HG03460 (cell line): ENCODE data around the gene OR1F1.
"Not testable (repeated sequence)": the region's sequence is repeated elsewhere in the genome, so short reads cannot be mapped to it uniquely, and the experiment has no call there.

Experiments
- ATAC-seq: cut with Tn5 transposase; IDR thresholded peaks from one replicate; pipeline ENCODE4 v1.9.1; 2021; ENCODE audit not compliant: unreplicated experiment

OR1F1 gene

GRCh38 chr16:3197694-3198333, 9.8 kb downstream of the OR1F1 start:
- not testable (repeated sequence) for ATAC-seq

GRCh38 chr16:3198334-3199072, 10.5 kb downstream of the OR1F1 start:
- ATAC-seq, result no peak

- ATAC-seq, result no peak
Measured at GRCh38 chr16:3202903-3203539, 15.0 kb downstream of the OR1F1 start.

DNA sequence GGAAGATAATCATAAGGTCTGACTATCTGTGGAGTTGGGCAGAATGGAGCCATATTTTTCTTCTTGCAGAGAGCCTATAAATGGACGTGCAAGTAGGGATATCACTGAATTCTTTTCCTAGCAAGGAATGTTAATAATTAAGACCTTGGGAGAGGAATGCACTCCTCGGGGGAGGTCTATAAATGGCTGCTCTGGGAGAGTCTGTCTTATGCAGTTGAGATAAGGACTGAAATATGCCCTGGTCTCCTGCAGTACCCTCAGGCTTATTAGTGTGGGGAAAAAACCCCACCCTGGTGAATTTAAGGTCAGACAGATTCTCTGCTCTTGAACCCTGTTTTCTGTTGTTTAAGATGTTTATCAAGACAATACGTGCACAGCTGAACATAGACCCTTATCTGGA, 17.9 kb downstream of the OR1F1 start:
- ATAC-seq, result not testable (repeated sequence)

DNA sequence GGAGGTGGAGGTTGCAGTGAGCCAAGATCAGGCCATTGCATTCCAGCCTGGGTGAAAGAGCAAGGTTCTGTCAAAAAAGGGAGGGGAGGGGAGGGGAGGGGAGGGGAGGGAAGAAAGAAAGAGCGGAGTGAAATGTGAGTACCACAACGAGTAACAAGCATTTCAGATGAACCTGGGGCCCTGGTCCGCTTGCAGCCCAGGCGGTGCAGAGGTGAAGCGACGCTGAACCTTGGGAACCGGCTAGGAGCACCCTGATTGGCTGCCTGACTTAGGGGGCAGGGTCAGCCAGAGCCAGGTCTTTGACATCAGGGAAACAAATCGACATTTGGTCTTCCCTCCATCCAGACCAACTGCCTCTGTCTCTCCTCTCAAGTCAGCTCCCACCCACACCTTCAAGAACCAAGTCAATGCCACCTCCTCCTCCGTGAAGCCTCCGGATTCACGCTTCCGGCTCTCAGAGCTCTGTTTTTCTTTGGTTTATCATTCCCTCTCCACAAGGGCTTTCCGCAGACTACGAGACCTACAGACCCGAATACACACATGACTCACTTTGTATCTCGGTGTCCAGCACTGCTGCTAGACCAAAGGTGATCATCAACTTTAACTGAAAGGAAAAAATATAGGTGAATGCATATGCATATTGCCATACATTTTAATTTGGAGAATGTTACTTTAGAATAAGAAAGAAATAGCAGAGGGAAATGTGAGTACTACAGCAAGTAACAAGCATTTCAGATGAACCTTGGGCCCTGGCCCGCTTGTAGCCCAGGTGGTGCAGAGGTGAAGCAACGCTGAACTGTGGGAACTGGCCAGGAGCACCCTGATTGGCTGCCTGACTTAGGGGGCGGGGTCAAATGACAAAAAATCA, 19.3 kb downstream of the OR1F1 start:
- no peak for ATAC-seq

DNA sequence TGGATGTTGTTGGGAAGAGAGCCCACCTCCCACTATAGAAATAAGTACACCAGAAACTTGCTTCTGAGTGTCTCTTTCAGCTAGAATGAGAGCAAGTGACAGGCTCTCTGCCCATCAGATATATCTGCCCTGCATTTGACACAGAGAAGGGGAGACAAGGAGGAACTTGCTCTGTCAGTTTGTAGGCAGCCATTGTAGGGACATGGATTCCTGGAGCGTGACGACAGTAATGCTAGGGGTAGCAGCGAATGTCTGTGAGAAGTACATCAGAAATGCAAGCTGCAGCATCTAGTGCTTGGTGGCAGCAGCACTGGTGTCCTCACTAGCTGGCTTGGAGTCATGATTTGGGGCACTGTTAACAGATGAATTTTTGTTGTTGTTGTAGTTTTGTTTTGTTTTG, 24.0 kb downstream of the OR1F1 start:
- ATAC-seq, result no peak

DNA sequence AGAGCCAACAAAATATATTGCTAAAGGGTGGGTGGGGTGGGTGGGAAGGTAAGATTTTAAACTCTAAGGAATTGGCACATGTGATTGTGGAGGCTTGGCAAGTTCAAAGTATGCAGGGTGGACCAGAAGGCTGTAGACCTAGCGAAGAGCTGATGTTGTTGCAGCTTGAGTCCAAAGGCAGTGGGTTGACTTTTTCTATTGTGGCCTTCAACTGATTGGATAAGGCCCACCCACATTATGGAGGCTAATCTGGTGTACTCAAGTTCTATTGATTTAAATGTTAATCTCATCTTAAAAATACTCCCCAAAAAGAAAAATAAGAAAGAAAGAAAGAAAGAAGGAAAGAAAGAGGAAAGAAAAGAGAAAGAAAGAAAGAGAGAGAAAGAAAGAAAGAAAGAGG, 24.6 kb downstream of the OR1F1 start:
- no peak for ATAC-seq

DNA sequence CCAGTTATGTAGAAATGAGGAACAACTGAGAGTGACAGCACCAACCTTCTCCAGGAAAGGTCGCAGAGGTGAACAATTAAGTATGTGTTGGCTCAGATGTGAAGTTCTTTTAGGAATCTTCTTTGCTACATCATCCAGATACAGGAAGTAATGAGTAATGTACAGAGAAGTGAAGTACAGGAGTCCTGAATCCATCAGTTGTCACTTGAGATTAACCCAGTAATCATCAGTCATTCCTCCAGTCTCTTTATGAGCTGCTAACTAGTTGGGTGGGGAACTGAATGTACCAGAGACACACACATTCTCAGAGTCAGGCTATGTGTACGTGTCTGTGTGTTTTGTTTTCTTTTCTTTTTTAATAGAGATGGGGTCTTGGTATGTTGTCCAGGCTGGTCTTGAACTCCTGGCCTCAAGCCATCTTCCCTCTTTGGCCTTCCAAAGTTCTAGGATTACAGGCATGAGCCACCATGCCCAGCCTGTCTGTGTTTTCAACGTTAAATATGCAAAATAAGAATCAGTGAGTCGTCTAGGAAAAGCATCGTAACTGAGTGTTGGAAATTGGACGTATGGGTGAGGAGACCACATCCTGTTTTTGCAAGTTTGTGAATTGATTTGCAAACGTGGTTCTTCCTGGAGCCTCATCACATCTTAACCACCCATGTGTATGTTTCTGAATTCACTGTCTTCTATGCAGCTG, 27.0 kb downstream of the OR1F1 start:
- no peak for ATAC-seq

DNA sequence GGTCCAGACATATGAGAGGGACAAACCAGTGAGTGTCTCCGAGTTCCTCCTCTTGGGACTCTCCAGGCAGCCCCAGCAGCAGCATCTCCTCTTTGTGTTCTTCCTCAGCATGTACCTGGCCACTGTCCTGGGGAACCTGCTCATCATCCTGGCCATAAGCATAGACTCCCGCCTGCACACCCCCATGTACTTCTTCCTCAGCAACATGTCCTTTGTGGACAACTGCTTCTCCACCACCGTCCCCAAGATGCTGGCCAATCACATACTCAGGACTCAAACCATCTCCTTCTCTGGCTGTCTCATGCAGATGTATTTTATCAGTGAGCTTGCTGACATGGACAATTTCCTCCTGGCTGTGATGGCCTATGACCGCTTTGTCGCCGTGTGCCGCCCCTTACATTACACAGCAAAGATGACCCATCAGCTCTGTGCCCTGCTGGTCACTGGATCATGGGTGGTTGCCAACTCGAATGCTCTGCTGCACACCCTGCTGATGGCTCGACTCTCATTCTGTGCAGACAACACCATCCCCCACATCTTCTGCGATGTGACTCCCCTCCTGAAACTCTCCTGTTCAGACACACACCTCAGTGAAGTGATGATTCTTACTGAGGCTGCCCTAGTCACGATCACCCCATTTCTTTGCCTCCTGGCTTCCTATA, 27.7 kb downstream of the OR1F1 start:
- no peak for ATAC-seq

DNA sequence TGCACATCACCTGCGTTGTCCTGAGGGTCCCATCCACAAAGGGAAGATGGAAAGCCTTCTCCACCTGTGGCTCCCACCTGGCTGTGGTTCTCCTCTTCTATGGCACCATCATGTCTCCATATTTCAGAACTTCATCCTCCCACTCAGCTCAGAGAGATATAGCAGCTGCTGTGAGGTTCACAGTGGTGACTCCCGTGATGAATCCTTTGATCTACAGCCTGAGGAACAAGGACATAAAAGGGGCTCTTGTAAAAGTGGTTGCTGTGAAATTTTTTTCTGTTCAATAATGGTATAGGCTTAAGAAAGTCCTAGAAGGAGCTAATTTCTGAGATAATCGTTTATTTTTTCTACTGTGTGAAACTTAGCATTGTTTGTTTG, 28.2 kb downstream of the OR1F1 start:
- ATAC-seq, result no peak

DNA sequence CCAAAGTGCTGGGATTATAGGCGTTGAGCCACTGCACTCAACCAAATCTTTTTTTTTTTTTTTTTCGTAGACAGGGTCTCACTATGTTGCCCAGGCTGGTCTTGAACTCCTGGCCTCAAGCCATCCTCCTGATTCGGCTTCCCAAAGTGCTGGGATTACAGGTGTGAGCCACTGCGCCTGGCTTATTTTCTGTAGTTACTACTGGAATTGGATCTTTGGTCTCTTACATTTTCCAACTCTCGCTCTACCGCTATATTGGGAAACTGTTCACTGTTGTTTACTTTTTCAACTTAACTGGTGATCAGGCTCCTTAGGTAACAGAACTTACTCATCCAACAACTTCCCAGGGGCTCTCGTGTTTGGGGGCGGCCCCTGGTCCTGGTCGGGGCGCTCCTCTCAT, 32.8 kb downstream of the OR1F1 start:
- ATAC-seq, result no peak

- no peak for ATAC-seq
Measured at GRCh38 chr16:3223913-3224515, 36.0 kb downstream of the OR1F1 start.

DNA sequence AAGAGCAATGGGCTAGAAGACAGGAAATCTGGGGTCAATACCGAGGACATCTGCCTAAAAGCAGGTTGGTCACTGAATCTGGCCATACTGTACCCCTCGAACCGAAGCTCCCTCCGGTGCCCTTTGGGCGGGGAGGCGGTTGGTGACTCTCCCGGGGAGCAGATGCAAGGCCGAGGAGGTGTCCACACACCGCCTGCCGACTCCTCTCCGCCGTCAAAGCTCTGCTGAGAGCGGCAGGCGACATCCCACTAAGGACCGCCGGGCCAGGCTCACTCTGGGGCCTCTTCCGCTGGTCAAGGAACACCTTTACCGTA, 46.5 kb downstream of the OR1F1 start:
- no peak for ATAC-seq

- ATAC-seq, result peak; percentile 88
Measured at GRCh38 chr16:3234857-3235561, 47.0 kb downstream of the OR1F1 start, which contains the start of gene ZNF200. Gene ZNF200, minus strand, starts transcription at chr16:3235158. Its CDS starts 1,403 bp downstream, at chr16:3233755.

- no peak for ATAC-seq
Measured at GRCh38 chr16:3235856-3236669, 48.1 kb downstream of the OR1F1 start.

GRCh38 chr16:3241761-3242160, 53.8 kb downstream of the OR1F1 start:
- no peak for ATAC-seq

DNA sequence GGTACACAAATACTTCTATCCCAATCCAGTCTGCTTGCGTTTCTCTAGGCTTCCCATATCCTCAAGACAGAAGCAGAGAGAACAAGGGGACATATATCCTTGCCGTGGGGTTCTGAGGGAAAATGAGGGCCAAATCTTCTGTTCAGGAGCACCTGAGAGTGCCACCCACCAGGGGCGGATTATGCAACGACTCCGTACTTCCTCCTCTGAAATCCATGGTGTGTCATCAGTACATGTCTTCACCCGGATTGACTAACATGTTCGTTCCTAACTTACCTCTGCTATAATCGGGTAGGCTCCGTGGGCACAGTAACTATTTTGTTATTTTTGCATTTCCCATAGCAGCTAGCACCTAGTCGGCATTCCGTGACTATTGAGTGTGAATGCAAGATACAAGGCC, 54.7 kb downstream of the OR1F1 start:
- ATAC-seq, result no peak

DNA sequence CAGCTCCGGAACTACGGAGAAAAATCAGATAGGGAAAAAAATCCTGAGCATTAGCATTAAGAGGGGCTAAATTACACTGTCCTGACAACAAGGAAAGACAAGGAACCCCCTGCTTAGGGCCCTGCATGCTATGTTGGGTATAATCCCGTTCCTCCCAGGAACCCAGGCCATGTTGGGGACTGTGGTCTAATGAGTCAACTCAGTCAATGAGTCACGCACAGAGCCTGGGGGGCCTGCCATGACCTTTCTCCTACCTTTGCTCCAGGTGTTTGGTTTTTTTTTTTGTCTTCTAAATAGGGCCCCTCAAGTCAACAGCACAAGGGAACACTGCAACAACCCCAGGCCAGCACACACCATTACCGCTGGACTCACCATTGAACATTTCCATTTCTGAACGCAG, 55.9 kb downstream of the OR1F1 start:
- no peak for ATAC-seq
